ENCODE results near the gene JUN.

GRCh38 chr1:58783090-58783992, 506 bp downstream of the JUN start:
- TF ChIP-seq CTCF (IDR thresholded peaks at IDR 0.05; ENCODE audit: insufficient read depth, low read length, poor library complexity, severe bottlenecking) (no peak), EZH2phosphoT487 (conservative IDR thresholded peaks at IDR 0.05; ENCODE audit: low read length) (no peak)

Data from SU-DHL-6 (cell line).